ENCODE data around the gene SYAP1.
"Not testable (repeated sequence)": the region's sequence is repeated elsewhere in the genome, so short reads cannot be mapped to it uniquely, and the experiment has no call there.

The SYAP1 gene

GRCh38 chrX:16719334-16720084 is at the start of gene SYAP1:
Gene SYAP1, plus strand, starts transcription at chrX:16719612. Its CDS starts 113 bp downstream, at chrX:16719725.
- DNase-seq, result peak; percentile 86

DNA sequence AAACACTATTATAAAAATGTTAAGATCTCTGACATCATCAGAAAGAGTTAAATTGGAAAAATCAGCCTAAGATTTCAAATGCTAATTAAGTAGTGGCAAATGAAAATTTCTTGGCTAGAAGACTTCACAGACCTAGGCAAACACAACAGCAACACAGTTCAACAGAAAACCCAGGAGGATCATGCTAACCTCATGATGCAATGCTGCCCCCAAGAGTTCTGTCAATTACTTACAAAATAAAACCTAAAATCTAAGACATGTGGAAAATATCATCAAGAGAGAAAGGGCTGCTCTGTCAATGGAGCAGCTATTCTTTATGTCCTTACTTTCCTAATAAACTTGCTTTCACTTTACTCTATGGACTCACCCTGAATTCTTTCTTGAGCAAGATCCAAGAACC is 48.4 kb upstream of the SYAP1 start:
- no peak for DNase-seq

- DNase-seq, result no peak
These were observed 40.7 kb upstream of the SYAP1 start for GRCh38 chrX:16678689-16679088.

- DNase-seq, result no peak
These were observed 36.3 kb upstream of the SYAP1 start for GRCh38 chrX:16683007-16683664.

DNA sequence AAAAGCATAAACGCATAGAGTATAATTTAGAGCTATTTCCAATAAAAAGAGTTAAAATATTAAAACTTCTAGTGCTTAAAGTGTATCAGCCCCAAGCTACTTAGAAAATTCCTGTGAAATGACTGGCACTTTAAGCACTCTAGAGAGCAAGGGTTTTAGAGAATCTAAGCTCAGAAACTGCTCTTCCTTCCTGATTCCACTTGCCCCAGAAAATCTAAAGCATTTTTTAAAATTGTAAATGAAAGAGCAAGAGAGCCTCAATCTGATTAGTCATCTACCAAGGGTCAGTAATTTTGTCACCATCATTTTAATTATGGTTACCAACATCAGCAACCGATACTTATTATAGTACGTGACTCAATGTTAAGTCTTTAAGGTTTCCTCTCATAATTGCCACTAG is 31.9 kb upstream of the SYAP1 start:
- no peak for DNase-seq

DNA sequence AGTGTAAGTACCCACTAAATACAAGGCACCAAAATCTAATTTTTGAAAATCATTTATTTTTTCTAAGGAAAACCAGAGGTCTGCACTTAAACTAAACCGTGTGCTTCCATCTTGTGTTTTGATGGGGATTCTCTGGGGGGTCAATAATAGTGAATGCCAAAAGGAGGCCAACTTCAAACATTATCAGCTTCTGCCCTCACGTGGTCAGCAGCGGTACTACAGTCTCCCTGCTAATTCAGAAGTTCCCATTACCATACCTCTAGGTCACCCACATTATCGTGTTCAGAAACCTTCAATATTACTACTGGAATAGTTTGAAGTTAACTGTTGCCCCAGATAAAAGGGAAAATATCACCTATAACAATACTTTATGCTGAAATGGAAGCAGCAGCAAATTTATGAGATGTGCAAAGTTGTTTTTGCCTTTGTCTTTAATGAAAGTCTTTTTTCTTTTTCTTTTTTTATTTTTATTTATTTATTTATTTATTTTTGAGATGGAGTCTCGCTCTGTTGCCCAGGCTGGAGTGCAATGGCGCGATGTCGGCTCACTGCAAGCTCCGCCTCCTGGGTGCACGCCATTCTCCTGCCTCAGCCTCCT is 24.2 kb upstream of the SYAP1 start:
- DNase-seq, result peak; percentile 27

DNA sequence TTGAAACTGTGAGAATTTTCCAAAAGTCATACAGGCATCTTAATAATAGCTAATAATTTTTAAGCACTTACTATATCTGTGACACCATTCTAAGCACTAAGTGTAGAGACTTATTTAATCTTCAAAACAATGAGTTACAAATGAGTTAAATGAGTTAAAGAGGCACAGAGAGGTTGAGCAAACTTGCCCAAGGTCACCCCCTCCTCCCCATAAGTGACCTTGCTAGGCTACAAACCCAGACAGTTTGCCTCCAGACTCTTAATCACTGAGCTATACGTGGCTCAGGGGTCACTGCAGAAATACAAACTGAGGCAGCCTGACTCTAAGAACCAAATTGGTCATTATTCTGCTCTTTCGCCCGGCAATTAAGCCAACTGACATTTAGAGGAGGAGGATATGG is 22.5 kb upstream of the SYAP1 start:
- DNase-seq, result no peak

- DNase-seq, result no peak
These were observed 20.0 kb upstream of the SYAP1 start for GRCh38 chrX:16699389-16699788.

DNA sequence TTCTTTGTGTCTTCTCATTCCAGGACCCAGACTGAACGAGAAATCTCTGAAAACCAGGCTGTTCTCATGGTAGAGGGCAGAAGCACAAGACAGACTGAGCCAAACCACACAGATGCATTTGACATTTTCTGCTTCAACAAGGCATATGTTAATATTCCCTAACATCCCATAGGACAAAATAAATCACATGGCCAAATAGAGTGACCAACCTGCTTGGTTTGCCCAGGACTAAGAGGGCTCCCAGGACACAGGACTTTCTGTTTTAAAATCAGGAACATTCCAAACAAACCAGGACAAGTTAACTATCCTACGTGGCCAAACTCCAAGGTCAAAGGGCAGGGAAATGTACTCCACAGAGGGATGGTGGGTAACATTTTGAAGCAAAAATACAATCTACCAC is 18.7 kb upstream of the SYAP1 start:
- DNase-seq, result no peak

GRCh38 chrX:16702700-16703599 is 16.5 kb upstream of the SYAP1 start:
- no peak for DNase-seq

- DNase-seq, result no peak
These were observed 14.0 kb upstream of the SYAP1 start for GRCh38 chrX:16705370-16705769.

- DNase-seq, result no peak
These were observed 11.4 kb upstream of the SYAP1 start for GRCh38 chrX:16708016-16708415.

DNA sequence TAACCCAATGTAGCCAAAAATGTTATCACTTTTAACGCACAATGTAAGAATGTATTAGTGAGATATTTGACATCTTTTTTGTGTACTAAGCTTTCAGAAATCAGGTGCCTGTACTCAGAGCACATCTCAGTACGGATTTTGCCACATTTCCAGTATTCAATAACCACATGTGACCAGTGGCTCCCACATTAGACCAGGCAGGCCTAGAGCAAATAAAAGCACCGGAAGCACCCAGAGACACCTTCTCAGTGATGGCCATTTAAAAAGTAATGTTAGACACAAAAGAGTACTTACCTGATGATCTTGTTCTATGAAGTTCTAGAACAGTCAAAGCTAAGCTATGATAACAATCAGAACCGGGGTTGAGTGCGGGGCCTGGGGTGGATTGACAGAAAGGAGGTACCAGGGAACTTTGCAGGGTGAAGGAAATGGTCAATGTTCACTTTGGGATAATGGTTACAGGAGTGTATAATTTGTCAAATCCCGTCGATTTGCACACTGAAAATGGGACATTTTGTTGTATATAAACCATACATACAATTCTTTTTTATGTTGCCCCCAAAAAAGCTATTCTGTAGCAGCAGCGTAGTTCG is 8.1 kb upstream of the SYAP1 start:
- no peak for DNase-seq

- DNase-seq, result no peak
These were observed 7.4 kb upstream of the SYAP1 start for GRCh38 chrX:16711893-16712547.

DNA sequence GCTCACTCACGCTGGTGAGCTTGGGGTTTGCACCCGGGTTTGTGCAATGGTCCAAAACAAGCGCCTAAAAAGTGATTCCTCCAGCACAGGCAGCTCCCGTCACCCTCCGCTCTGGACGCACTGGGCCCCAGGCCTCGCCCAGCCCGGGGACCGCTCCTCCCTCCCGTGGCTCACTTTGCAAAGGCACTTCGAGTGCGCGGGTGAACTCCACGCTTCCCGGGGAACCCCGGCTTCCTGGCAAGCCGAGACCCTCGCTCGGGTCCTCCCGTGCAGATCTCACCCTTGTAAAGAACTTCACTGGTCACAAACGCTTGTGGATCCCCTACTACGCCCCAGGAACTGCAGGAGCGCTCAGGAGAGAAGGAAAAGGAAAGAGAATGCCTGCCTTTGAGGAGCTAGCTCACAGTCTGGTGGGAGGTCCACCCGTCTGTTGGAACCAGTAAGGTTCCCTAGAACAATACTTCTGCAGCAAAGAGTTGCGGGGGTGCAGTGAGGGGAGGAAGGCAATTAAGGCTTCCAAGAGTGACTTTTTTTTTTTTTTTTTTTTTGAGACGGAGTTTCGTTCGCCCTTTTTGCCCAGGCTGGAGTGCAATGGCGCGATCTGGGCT is 6.8 kb upstream of the SYAP1 start, which contains the start of gene CTPS2:
TSS of gene CTPS2 (minus strand) at position 122 of the 608 bp plus-strand sequence. CDS start 9,767 bp downstream, outside the sequence.
- DNase-seq, result peak; percentile 36

DNA sequence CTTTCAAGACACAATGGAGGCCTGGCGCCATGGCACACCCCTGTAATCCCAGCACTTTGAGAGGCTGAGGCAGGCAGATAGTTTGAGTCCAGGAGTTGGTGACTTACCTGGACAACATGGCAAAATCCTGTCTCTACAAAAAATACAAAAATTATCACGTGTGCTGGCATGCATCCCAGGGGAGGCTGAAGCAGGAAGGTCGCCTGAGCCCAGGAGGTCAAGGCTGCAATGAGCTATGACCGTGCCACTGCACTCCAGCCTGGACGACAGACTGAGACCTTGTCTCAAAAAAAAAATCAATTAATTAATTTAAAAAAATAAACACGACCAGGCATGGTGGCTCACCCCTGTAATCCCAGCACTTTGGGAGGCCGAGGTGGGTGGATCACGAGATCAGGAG is 4.9 kb upstream of the SYAP1 start:
- no peak for DNase-seq

DNA sequence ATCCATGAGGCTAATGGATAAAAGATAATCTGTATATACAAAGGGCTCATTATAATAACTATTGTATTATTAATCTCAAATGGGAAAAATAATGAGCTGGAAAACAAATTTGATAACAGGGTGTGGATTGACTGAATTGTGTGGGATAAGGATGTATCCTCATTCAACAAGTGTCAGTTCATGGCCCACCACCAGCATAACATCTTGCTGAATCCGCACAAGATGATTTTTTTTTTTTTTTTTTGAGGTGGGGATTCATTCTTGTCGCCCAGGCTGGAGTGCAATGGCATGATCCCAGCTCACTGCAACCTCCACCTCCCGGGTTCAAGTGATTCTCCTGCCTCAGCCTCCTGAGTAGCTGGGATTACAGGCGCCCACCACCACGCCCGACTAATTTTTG is 3.8 kb upstream of the SYAP1 start:
- DNase-seq, result not testable (repeated sequence)

- DNase-seq, result not testable (repeated sequence)
These were observed 3.0 kb upstream of the SYAP1 start for GRCh38 chrX:16716451-16716850.

GRCh38 chrX:16718824-16719333 is 533 bp upstream of the SYAP1 start:
- no peak for DNase-seq

- no peak for DNase-seq
These were observed 3.1 kb downstream of the SYAP1 start for GRCh38 chrX:16722481-16722880.

DNA sequence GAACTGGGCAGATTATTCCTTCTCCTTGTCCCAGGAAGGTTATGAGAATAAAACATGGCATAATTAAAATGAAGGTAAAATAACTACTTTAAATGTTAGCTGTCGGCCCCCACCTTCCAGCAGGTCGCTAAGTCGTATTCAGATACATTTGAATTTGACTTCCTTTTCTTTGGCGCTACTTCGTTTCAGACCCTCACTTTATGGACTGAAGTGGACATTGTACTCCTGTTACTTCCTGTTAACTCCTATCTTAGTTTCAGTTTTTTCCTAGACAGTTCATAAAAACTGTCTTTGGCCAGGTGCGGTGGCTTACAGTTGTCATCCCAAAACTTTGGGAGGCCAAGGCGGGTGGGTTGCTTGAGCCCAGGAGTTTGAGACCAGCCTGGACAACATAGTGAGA is 5.7 kb downstream of the SYAP1 start:
- no peak for DNase-seq
